Tibial nerve (tissue), 3 donors: ENCODE data around the gene PVR.

ENCODE experiments used
- POLR2A ChIP-seq, 2 donors: fragments of 450-650 bp; IDR thresholded peaks; one replicate each; pipeline ENCODE4 v1.6.1; 2017; ENCODE audit warnings: antibody characterized with exemption in 2 of 2, mild to moderate bottlenecking in 2 of 2, moderate library complexity in 2 of 2
- TF ChIP-seq, protein P1 (sequence below), 5 experiments: fragments of 200-600 bp in 3 of 5; fragments of 450-650 bp in 2 of 5; sonication (generic) in 3 of 5; IDR thresholded peaks; one replicate each; pipeline ENCODE4 v1.5.1; 2016 to 2019; ENCODE audit warnings: antibody characterized with exemption in 5 of 5, mild to moderate bottlenecking in 3 of 5, moderate library complexity in 2 of 5

DNA sequence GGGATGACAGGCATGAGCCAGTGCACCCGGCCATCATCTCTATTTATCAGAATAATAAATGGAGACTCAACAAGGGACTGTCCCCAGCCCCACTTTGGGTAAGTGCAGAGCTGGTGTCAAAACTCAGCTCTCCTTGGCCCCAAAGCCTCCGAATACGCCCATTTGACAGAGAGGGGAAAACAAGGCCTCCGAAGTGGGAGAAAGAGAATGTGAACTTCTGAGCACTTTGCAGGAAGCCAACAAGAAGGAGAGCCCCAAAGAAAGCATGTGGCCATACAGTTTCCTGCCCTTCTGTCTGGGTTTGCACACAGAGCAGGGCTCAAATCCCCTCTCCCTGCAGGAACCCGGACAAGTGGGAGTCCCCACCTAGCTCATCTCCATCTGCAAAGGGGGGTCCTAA, 56.8 kb downstream of the PVR start:
- TF ChIP-seq, protein P1, sequence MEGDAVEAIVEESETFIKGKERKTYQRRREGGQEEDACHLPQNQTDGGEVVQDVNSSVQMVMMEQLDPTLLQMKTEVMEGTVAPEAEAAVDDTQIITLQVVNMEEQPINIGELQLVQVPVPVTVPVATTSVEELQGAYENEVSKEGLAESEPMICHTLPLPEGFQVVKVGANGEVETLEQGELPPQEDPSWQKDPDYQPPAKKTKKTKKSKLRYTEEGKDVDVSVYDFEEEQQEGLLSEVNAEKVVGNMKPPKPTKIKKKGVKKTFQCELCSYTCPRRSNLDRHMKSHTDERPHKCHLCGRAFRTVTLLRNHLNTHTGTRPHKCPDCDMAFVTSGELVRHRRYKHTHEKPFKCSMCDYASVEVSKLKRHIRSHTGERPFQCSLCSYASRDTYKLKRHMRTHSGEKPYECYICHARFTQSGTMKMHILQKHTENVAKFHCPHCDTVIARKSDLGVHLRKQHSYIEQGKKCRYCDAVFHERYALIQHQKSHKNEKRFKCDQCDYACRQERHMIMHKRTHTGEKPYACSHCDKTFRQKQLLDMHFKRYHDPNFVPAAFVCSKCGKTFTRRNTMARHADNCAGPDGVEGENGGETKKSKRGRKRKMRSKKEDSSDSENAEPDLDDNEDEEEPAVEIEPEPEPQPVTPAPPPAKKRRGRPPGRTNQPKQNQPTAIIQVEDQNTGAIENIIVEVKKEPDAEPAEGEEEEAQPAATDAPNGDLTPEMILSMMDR (IDR thresholded peaks at IDR 0.05) = no peak
- TF ChIP-seq POLR2A (IDR thresholded peaks at IDR 0.05) = no peak
